Natural killer cell (primary cell): ENCODE results near the gene NFIA. TPM values are rescaled to one million over a fixed set of nuclear protein-coding genes. Genes with fewer than 3 reads are reported as not detected.

Source experiments
- ATAC-seq, 3 donors: fragments of 150-1000 bp in 2 of 3; fragments of 200-7000 bp in 1 of 3; cut with Tn5 transposase; 1 replicate in 1 of 3; 2 replicates in 2 of 3; pipeline ENCODE4 v1.10.0; 2021; ENCODE audit warnings: mild to moderate bottlenecking in 2 of 3, moderate library complexity in 2 of 3
- DNase-seq, 2 donors: peaks; one replicate each; pipeline versions ENCODE4 v3.0.0 to v3.0.0-alpha.2; 2013 to 2021; ENCODE audit warnings: mixed read lengths in 1 of 2
- H3K27ac ChIP-seq: one replicate; pipeline ENCODE4 v1.5.1; 2013; ENCODE audit warnings: mild to moderate bottlenecking, low read length
- H3K27me3 ChIP-seq: one replicate; pipeline ENCODE4 v1.6.1; 2013; ENCODE audit warnings: low read length; ENCODE audit not compliant: control insufficient read depth, insufficient read depth
- H3K36me3 ChIP-seq: one replicate; pipeline ENCODE4 v1.6.1; 2013; ENCODE audit warnings: low read length; ENCODE audit not compliant: control insufficient read depth, insufficient read depth
- H3K4me1 ChIP-seq: one replicate; pipeline ENCODE4 v1.6.1; 2013; ENCODE audit warnings: low read length; ENCODE audit not compliant: control insufficient read depth, insufficient read depth
- H3K4me3 ChIP-seq: one replicate; pipeline ENCODE4 v1.5.1; 2013; ENCODE audit warnings: low read length
- H3K9me3 ChIP-seq: one replicate; pipeline ENCODE4 v1.6.1; 2013; ENCODE audit warnings: low read length; ENCODE audit not compliant: control insufficient read depth, insufficient read depth
- H3K27ac Mint-ChIP-seq, 2 donors: one replicate each; pipeline ENCODE4 v1.8.0; 2022; ENCODE audit warnings: mild to moderate bottlenecking in 2 of 2, mixed read lengths in 2 of 2, moderate library complexity in 1 of 2
- H3K27me3 Mint-ChIP-seq, 2 donors: one replicate each; pipeline ENCODE4 v1.8.0; 2022; ENCODE audit warnings: low read depth in 2 of 2, mixed read lengths in 2 of 2
- H3K36me3 Mint-ChIP-seq: one replicate; pipeline ENCODE4 v1.8.0; 2022; ENCODE audit warnings: mixed read lengths
- H3K4me1 Mint-ChIP-seq, 2 donors: one replicate each; pipeline ENCODE4 v1.8.0; 2022; ENCODE audit warnings: mixed read lengths in 2 of 2
- H3K4me3 Mint-ChIP-seq: one replicate; pipeline ENCODE4 v1.8.0; 2022; ENCODE audit warnings: mild to moderate bottlenecking, moderate library complexity, mixed read lengths
- H3K9me3 Mint-ChIP-seq, 2 donors: one replicate each; pipeline ENCODE4 v1.8.0; 2022; ENCODE audit warnings: mixed read lengths in 2 of 2
- CTCF ChIP-seq: fragments of 200-600 bp; IDR thresholded peaks from one replicate; pipeline ENCODE4 v1.8.0; 2022; ENCODE audit warnings: antibody characterized with exemption
- WGBS: methylation state at CpG from one replicate; pipeline ENCODE4 v1.1.7; 2013; ENCODE audit warnings: missing lambda C conversion rate; ENCODE audit not compliant: insufficient coverage; 5-methylcytosine and 5-hydroxymethylcytosine counted together
- intact Hi-C: fragments of 100-400 bp; cut with micrococcal nuclease; formaldehyde crosslinking; loops from one replicate; pipeline ENCODE4 v1.14.2; 2022
- total RNA-seq, 4 donors: library from RNA; stranded (reverse); fragments of 120-200 nt in 1 of 4; gene quantifications; one replicate each; pipeline versions ENCODE4 v1.2.3 to v1.2.4, GENCODE V29; 2013 to 2022

The NFIA gene
- total RNA-seq, 3 donors from 2014 or later (not counting 1 experiment from before 2014, with no cell fraction given), result 3.5 to 6.5 (median 3.6) TPM

GRCh38 chr1:61204528-61204927 lies 122.2 kb downstream of the NFIA start:
- Histone ChIP-seq H3K4me1 (no peaks in the 10 kb centered on the region), H3K27ac (no peak overlapping the region), H3K4me3 (no peak overlapping the region), H3K36me3 (no peaks in the 10 kb centered on the region), H3K9me3 (no peaks in the 10 kb centered on the region), H3K27me3 (no peaks in the 10 kb centered on the region)
- ATAC-seq (no peak), DNase-seq (no peak)
- no peak for TF ChIP-seq CTCF
- H3K4me3 Mint-ChIP-seq, result no peak overlapping the region
- no peaks in the 10 kb centered on the region for H3K9me3 Mint-ChIP-seq
- no peak overlapping the region for H3K27ac Mint-ChIP-seq
- intact Hi-C loops, result no loop called here
- peaks cover 13 to 36% of the 10 kb centered on the region in 2 donors for H3K27me3 Mint-ChIP-seq
- H3K4me1 Mint-ChIP-seq, result no peaks in the 10 kb centered on the region
- no CpG with 5 or more reads among the region's 1 CpG for WGBS
- H3K36me3 Mint-ChIP-seq, result no peaks in the 10 kb centered on the region

DNA sequence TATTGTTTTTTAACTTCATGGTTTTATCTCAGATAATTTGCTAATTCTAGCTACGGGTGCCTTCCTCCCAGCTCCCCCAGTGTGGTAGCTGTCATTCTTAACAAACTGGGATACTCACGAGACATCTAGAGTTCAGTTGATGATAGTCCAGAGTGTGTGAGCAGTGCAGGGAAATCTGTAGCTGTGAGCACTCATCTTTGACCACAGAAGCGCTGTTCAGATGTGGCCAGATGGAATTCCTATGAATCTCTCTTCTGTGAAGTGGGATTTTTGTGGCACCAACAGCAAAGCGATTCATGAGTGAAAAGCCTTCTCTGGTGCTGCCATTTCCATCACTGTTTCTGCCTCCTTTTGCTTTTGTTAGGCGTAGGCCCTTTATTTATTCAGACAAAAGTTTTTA lies 125.1 kb downstream of the NFIA start:
- Histone ChIP-seq H3K4me1 (no peaks in the 10 kb centered on the region), H3K4me3 (no peak overlapping the region), H3K9me3 (no peaks in the 10 kb centered on the region), H3K36me3 (no peaks in the 10 kb centered on the region), H3K27ac (no peak overlapping the region), H3K27me3 (no peaks in the 10 kb centered on the region)
- 79% methylated on average over 5 of the region's 5 CpGs for WGBS
- Mint-ChIP-seq H3K9me3 (no peaks in the 10 kb centered on the region), H3K4me1 (no peaks in the 10 kb centered on the region), H3K36me3 (no peaks in the 10 kb centered on the region), H3K4me3 (no peak overlapping the region), H3K27ac (no peak overlapping the region), H3K27me3 (peaks cover 13 to 28% of the 10 kb centered on the region in 2 donors)
- intact Hi-C loops, result no loop called here
- TF ChIP-seq CTCF, result no peak
- DNase-seq, result no peak
- no peak for ATAC-seq

DNA sequence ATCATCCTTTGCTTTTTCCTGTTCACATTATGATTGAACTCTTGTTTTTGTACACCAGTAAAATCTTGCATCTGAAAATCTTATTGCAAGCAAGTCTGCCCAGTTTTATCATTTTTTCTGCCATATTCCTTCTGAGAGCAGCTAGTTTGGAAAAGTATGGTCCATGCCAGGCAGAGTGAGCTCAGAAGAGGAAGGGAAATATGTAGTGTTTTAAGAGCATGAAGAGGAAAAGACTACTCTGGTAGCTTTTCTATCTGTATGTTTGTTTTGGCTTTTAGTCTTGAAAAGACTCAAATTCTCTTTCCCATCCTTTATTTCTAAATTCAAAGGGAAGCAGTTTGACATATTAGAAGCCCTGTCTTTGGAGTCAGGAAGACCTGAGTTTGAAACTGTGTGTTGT lies 125.8 kb downstream of the NFIA start:
- Histone ChIP-seq H3K9me3 (no peaks in the 10 kb centered on the region), H3K27ac (no peak overlapping the region), H3K27me3 (no peaks in the 10 kb centered on the region), H3K4me3 (no peak overlapping the region), H3K4me1 (no peaks in the 10 kb centered on the region), H3K36me3 (no peaks in the 10 kb centered on the region)
- ATAC-seq, result no peak
- intact Hi-C loops, result no loop called here
- no peak for TF ChIP-seq CTCF
- Mint-ChIP-seq H3K4me3 (no peak overlapping the region), H3K4me1 (no peaks in the 10 kb centered on the region), H3K27me3 (peaks cover 13 to 34% of the 10 kb centered on the region in 2 donors), H3K36me3 (no peaks in the 10 kb centered on the region), H3K27ac (no peak overlapping the region), H3K9me3 (no peaks in the 10 kb centered on the region)
- no peak for DNase-seq

GRCh38 chr1:61208831-61209230 lies 126.5 kb downstream of the NFIA start:
- Mint-ChIP-seq H3K27me3 (peaks cover 12 to 35% of the 10 kb centered on the region in 2 donors), H3K9me3 (no peaks in the 10 kb centered on the region), H3K27ac (no peak overlapping the region), H3K4me3 (no peak overlapping the region), H3K36me3 (no peaks in the 10 kb centered on the region), H3K4me1 (no peaks in the 10 kb centered on the region)
- intact Hi-C loops, result no loop called here
- WGBS, result 94% methylated on average over 2 of the region's 2 CpGs
- DNase-seq (no peak), ATAC-seq (no peak)
- Histone ChIP-seq H3K27me3 (no peaks in the 10 kb centered on the region), H3K36me3 (no peaks in the 10 kb centered on the region), H3K4me3 (no peak overlapping the region), H3K27ac (no peak overlapping the region), H3K4me1 (no peaks in the 10 kb centered on the region), H3K9me3 (no peaks in the 10 kb centered on the region)
- TF ChIP-seq CTCF, result no peak
